Lower lobe of right lung (tissue), 2 donors: Measurements from ENCODE around the gene PRKN. TPM values are rescaled to one million over a fixed set of nuclear protein-coding genes. Genes with fewer than 3 reads are reported as not detected.

Experiments used
- ATAC-seq, 2 donors: fragments of 200-7000 bp; cut with Tn5 transposase; one replicate each; pipeline ENCODE4 v1.9.1; 2020 to 2022; ENCODE audit warnings: mild to moderate bottlenecking in 2 of 2, moderate library complexity in 2 of 2
- DNase-seq: peaks from one replicate; pipeline ENCODE4 v3.0.0-alpha.2; 2020
- H3K27ac ChIP-seq: fragments of 200-600 bp; one replicate; pipeline ENCODE4 v1.8.0; 2022
- H3K27me3 ChIP-seq: fragments of 200-600 bp; one replicate; pipeline ENCODE4 v1.8.0; 2022; ENCODE audit warnings: low read depth
- H3K36me3 ChIP-seq: fragments of 200-600 bp; one replicate; pipeline ENCODE4 v1.8.0; 2022; ENCODE audit warnings: mild to moderate bottlenecking
- H3K4me1 ChIP-seq: fragments of 200-600 bp; one replicate; pipeline ENCODE4 v1.8.0; 2022
- H3K4me3 ChIP-seq: fragments of 200-600 bp; one replicate; pipeline ENCODE4 v1.8.0; 2022; ENCODE audit warnings: mild to moderate bottlenecking
- H3K9me3 ChIP-seq: fragments of 200-600 bp; one replicate; pipeline ENCODE4 v1.8.0; 2022
- CTCF ChIP-seq: fragments of 200-600 bp; IDR thresholded peaks from one replicate; pipeline ENCODE4 v1.8.0; 2022; ENCODE audit warnings: antibody characterized with exemption, mild to moderate bottlenecking
- intact Hi-C: fragments of 100-400 bp; cut with DNase I; formaldehyde crosslinking; loops from one replicate; pipeline ENCODE4 v1.11.0; 2022
- total RNA-seq: library from RNA; stranded (reverse); fragmentation: NEBNext Ultra II Directional; extraction: Animal tissue kit (Norgen Biotek cat#: 25700); gene quantifications from one replicate; pipeline ENCODE4 v1.2.1, GENCODE V29; 2021
- donor health status: DM: no; HTN: yes; CAD: no; lungs with severe emphysema.

Gene PRKN
- total RNA-seq, 1 donor from 2014 or later = 6.1 TPM

GRCh38 chr6:161439093-161439492, 1288.5 kb downstream of the PRKN start:
- intact Hi-C loops = no loop called here
- H3K27ac ChIP-seq = no peak overlapping the region
- H3K27me3 ChIP-seq = no peaks in the 10 kb centered on the region
- no peaks in the 10 kb centered on the region for H3K36me3 ChIP-seq
- ATAC-seq (no peak), DNase-seq (no peak)
- no peak for TF ChIP-seq CTCF
- H3K4me1 ChIP-seq = peaks cover 1% of the 10 kb centered on the region
- H3K4me3 ChIP-seq = no peak overlapping the region
- H3K9me3 ChIP-seq = no peaks in the 10 kb centered on the region

GRCh38 chr6:161438430-161439030, 1289.0 kb downstream of the PRKN start:
- Histone ChIP-seq H3K4me3 (no peak overlapping the region), H3K4me1 (no peaks in the 10 kb centered on the region), H3K27me3 (no peaks in the 10 kb centered on the region), H3K27ac (no peak overlapping the region), H3K36me3 (no peaks in the 10 kb centered on the region), H3K9me3 (no peaks in the 10 kb centered on the region)
- ATAC-seq (no peak), DNase-seq (no peak)
- intact Hi-C loops = no loop called here
- no peak for TF ChIP-seq CTCF

- ATAC-seq (no peak), DNase-seq (no peak)
- intact Hi-C loops = no loop called here
- Histone ChIP-seq H3K27ac (no peak overlapping the region), H3K4me1 (no peaks in the 10 kb centered on the region), H3K36me3 (no peaks in the 10 kb centered on the region), H3K4me3 (no peak overlapping the region), H3K27me3 (no peaks in the 10 kb centered on the region), H3K9me3 (no peaks in the 10 kb centered on the region)
- TF ChIP-seq CTCF = no peak
Observed at GRCh38 chr6:161437851-161438250, 1289.7 kb downstream of the PRKN start.

GRCh38 chr6:161436106-161436876, 1291.3 kb downstream of the PRKN start:
- Histone ChIP-seq H3K36me3 (no peaks in the 10 kb centered on the region), H3K4me1 (no peaks in the 10 kb centered on the region), H3K4me3 (no peak overlapping the region), H3K27me3 (no peaks in the 10 kb centered on the region), H3K9me3 (no peaks in the 10 kb centered on the region), H3K27ac (no peak overlapping the region)
- ATAC-seq = no peak
- intact Hi-C loops = no loop called here
- no peak for TF ChIP-seq CTCF
- DNase-seq = no peak

GRCh38 chr6:161435748-161436070, 1291.9 kb downstream of the PRKN start:
- TF ChIP-seq CTCF = no peak
- no peaks in the 10 kb centered on the region for H3K27me3 ChIP-seq
- DNase-seq = no peak
- ATAC-seq = no peak
- H3K4me1 ChIP-seq = no peaks in the 10 kb centered on the region
- intact Hi-C loops = no loop called here
- H3K36me3 ChIP-seq = no peaks in the 10 kb centered on the region
- no peak overlapping the region for H3K27ac ChIP-seq
- H3K9me3 ChIP-seq = no peaks in the 10 kb centered on the region
- H3K4me3 ChIP-seq = no peak overlapping the region
